ENCODE data around the gene ARHGAP29.

GRCh38 chr1:94142583-94142982, 94.8 kb downstream of the ARHGAP29 start:
- TF ChIP-seq CTCF (IDR thresholded peaks at IDR 0.05; ENCODE audit: low read length) (no peak), EZH2 (IDR thresholded peaks at IDR 0.05; ENCODE audit: borderline replicate concordance, low read length) (no peak)
